Keratinocyte (primary cell): ENCODE measurements around the gene GALNT14.

Experiments
- CTCF ChIP-seq, 3 experiments: IDR thresholded peaks in 1 of 3; conservative IDR thresholded peaks in 1 of 3; optimal IDR thresholded peaks in 1 of 3; 2 replicates in 2 of 3; 3 replicates in 1 of 3; pipeline versions ENCODE3 to v1.5.1; 2011; ENCODE audit warnings: low read length in 3 of 3, mild to moderate bottlenecking in 3 of 3, moderate library complexity in 2 of 3, control low read depth in 1 of 3, inconsistent platforms in 1 of 3; ENCODE audit not compliant: insufficient read depth in 2 of 3; ENCODE audit errors: extremely low read depth in 1 of 3
- EZH2 ChIP-seq: IDR thresholded peaks from one replicate; pipeline ENCODE4 v1.6.1; 2012; ENCODE audit warnings: inconsistent platforms, mild to moderate bottlenecking, low read length, moderate library complexity

DNA sequence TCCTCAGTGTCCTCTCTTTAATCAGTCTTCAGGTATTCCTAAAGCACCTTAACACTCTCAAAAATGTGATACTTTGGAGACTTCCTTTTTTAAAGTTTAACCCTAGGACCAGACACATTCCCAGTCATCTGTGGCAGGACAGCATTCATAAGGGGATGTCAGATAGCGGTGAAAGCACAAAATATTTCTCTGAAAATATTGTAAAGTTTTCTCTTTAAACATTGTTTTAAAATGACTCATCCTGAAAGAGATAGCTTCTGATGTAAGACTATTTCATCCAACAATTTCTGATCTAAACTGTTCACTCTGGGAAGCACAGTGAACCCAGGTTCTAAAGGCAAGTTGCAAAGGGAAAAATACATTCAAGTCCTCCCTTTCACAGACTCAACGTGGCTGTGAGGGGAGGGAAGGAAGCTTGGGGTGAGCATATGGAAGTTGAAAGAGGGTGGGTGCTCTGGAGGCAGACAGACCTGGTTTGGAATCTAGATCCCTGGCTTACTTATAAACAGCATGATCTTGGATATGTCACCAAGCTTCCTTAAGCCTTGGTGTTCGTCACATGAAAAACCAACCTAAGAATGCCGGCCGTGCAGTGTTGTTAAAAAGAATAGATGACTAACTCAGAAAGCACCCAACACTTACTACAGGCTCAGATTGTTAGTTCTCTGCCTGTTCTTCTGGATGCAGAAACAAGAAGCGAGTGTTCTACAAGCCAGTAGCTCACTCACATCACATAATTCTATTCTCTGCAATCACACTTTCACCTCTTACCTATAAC lies 12.1 kb downstream of the GALNT14 start:
- no peak for TF ChIP-seq EZH2
- no peak for TF ChIP-seq CTCF (optimal IDR thresholded peaks at IDR 0.05 in 1 of 3, IDR thresholded peaks at IDR 0.05 in 1 of 3, conservative IDR thresholded peaks at IDR 0.05 in 1 of 3; ENCODE audit: extremely low read depth in 1 of 3, insufficient read depth in 2 of 3, low read length in 3 of 3)
